Mesodermal cell (in vitro differentiated cells): ENCODE results near the gene SLC9A9.
"Not testable (repeated sequence)": the region's sequence is repeated elsewhere in the genome, so short reads cannot be mapped to it uniquely, and the experiment has no call there.

Experiments used
- H3K27ac ChIP-seq: 2 replicates; pipeline ENCODE4 v1.7.0; 2013; ENCODE audit warnings: mild to moderate bottlenecking, low read depth, low read length, moderate library complexity; ENCODE audit not compliant: severe bottlenecking
- H3K36me3 ChIP-seq: 2 replicates; pipeline ENCODE4 v1.7.1; 2013; ENCODE audit warnings: mild to moderate bottlenecking, low read length, moderate library complexity; ENCODE audit not compliant: control insufficient read depth, insufficient read depth
- H3K4me1 ChIP-seq: one replicate; pipeline ENCODE4 v1.7.1; 2013; ENCODE audit warnings: mild to moderate bottlenecking, low read length; ENCODE audit not compliant: insufficient read depth, control insufficient read depth, poor library complexity, severe bottlenecking
- H3K4me3 ChIP-seq: 2 replicates; pipeline ENCODE4 v1.7.0; 2013; ENCODE audit warnings: low read length, control low read depth, mild to moderate bottlenecking; ENCODE audit not compliant: insufficient read depth, poor library complexity, severe bottlenecking; ENCODE audit errors: extremely low read depth
- H3K9me3 ChIP-seq: 2 replicates; pipeline ENCODE4 v1.7.1; 2013; ENCODE audit warnings: mild to moderate bottlenecking, low read length, moderate library complexity; ENCODE audit not compliant: control insufficient read depth
- WGBS, 2 experiments: methylation state at CpG; one replicate each; pipeline ENCODE4 v1.1.5; 2013; ENCODE audit warnings: missing lambda C conversion rate in 2 of 2; ENCODE audit not compliant: insufficient coverage in 2 of 2; 5-methylcytosine and 5-hydroxymethylcytosine counted together

The SLC9A9 gene

DNA sequence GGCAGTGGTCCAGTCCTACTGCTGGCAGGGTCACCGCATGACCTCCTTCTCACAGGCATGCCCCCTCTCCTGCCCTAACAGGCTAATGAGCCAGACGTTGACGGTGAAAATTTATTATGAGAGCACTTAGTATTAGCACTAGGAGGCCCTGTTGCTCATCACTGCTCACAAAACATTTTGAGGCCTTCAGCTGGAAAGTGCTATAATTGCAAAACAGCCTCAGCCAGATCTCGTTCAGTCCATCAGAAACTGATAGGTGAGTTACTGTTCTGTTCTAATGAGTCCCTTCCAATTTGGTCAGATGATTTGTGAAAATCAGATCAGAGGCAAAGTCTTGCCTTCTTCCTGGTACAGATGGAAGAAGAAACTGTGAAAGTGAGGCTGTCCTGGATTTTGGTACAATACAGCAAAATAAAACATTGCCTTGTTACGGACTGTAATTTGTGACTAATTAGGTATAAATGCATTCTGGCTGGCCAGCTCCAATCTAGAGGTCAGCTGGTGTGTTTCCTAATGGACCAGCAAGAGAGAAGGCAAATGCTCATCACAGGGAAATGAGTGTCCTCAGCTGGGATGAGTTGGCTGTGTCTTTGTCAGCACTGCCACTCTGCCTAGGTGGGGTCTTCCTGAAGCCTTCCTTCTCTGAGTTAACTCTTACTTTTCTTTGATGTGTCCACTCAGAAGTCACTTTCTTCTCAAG lies 411.9 kb downstream of the SLC9A9 start:
- WGBS, 2 experiments: 81 to 90% methylated on average over 3 to 4 of the region's 5 CpGs
- Histone ChIP-seq H3K36me3 (no peaks in the 10 kb centered on the region), H3K27ac (no peak overlapping the region), H3K4me3 (no peak overlapping the region), H3K9me3 (no peaks in the 10 kb centered on the region), H3K4me1 (no peaks in the 10 kb centered on the region)

DNA sequence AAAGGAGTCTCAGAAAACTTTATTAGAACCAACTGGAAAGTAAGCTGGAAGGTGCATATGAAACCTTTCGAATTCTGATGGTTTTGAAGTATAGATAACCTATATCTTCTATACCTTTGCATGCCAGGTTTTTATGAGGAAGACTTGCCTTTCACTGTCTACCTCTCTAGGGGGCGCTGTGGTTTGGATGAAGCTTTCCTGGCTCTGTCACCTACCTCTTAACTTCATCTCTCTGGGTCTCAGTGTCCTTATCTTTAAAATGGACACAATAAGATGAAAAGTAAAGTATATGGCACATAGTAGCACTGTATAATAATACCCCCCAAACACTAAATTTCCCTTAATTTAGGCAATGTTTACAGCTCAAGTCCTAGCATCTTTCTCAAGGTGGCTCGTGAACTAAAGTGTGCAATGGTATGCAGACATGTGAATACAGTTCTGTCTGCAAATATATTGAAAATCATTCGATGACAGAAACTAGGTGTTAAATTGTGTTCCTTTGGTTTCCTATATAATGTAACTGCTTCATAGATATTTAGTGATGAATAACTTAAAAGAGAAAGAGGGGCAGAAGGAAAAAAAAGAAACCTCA lies 414.4 kb downstream of the SLC9A9 start:
- Histone ChIP-seq H3K27ac (no peak overlapping the region), H3K4me3 (no peak overlapping the region)
- no CpG with 5 or more reads among the region's 4 CpGs for WGBS, 2 experiments

DNA sequence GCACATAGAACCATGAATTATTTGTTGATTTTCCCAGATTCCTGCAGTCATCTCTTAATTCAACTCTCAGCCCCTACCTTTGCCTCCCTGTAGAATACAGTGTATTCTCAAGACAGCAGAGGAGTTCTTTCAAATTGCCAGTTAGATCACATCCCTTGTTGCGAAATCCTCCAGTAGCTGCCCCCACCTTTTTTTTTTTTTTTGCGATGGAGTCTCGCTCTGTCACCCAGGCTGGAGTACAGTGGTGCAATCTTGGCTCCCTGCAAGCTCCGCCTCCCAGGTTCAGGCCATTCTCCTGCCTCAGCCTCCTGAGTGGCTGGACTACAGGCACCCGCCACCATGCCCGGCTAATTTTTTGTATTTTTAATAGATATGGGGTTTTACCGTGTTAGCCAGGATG lies 417.0 kb downstream of the SLC9A9 start:
- H3K4me1 ChIP-seq: peaks cover 11% of the 10 kb centered on the region
- H3K36me3 ChIP-seq, H3K27ac ChIP-seq, H3K9me3 ChIP-seq, H3K4me3 ChIP-seq: not testable (repeated sequence)
- 87 to 93% methylated on average over 4 to 6 of the region's 7 CpGs for WGBS, 2 experiments

More for the DNA sequence above, 414.4 kb downstream of the SLC9A9 start:
- no peaks in the 10 kb centered on the region for H3K9me3 ChIP-seq
- H3K36me3 ChIP-seq: no peaks in the 10 kb centered on the region
- peaks cover 7% of the 10 kb centered on the region for H3K4me1 ChIP-seq

DNA sequence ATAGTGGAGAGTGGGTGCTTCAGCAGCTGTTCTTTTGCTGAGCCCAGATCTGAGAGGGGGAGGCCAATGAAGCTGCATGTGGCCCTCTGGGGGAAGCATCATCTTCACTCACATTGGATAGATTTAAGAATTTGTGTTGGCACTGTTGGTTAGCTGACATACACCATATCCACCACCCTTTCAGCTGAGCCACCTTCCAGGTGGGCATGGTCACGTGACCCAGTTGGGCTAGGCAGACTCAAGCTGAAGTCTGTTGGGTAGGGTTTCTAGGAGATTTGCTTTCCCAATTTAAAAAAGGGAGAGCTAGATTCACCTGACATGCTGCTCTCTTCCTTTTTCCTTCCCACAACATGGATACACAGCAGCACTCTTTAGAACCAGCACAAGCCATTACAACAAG lies 417.7 kb downstream of the SLC9A9 start:
- H3K4me1 ChIP-seq: peaks cover 11% of the 10 kb centered on the region
- WGBS, 2 experiments: no CpG with 5 or more reads among the region's 1 CpG

DNA sequence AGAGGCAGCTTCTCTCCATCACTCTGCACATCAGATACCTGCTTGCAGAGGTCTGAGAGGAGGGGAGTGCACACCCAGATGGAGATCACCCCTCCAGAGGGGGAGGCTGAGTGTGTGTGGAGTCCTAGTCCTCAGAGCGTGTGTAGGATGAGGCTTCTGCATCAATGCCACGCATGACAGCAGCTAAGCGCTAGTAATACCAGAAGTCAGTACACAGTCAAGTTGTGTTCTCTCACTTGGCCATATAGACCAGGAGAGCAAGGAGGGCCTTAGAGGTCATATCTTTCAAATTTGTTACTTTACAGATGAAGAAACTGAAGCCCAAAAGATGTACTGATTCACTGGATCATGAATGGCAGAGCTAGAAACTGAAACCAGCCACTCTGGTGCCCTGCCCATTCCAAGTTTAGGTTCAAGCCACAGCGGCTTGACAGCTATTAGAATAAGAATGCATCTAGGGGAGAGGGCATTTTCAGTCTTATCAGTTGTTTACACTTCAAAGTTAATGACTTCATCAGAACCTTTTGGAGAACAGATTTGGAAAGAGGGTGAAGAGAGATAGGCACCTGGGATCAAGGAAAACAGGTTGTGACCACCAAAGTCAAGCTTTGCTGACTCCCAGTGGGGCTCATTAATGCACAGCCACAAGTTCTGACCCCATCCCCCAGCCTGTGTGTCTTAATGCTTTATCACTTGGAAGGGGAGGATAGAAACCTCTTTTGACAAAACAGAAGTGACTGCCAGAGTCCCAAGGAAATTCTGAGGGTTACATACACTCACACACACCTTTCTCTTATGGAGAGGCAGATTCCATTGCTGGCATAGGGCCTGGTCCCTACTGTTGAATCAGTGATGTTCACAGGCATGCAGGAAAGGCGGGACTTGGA lies 418.4 kb downstream of the SLC9A9 start:
- Histone ChIP-seq H3K36me3 (no peaks in the 10 kb centered on the region), H3K4me3 (no peak overlapping the region), H3K27ac (no peak overlapping the region), H3K9me3 (no peaks in the 10 kb centered on the region), H3K4me1 (peaks cover 11% of the 10 kb centered on the region)
- WGBS, 2 experiments: 93 to 97% methylated on average over 3 to 4 of the region's 5 CpGs

More for the DNA sequence above, 417.7 kb downstream of the SLC9A9 start:
- Histone ChIP-seq H3K36me3 (no peaks in the 10 kb centered on the region), H3K4me3 (no peak overlapping the region), H3K27ac (no peak overlapping the region), H3K9me3 (no peaks in the 10 kb centered on the region)

DNA sequence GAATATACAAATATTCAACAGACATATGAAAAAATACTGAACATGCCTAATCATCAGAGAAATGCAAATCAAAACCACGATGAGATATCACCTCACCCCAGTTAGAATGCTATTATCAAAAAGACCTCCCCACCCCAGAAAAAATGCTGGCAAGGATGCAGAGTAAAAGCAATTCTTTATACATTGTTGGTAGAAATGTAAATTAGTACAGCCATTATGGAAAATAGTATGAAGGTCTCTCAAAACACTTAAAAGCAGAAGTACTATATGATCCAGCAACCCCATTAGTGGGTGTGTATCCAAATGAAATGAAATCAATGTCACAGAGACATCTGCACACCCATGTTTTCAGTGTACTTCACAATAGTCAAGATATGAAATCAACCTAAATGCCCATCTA lies 420.0 kb downstream of the SLC9A9 start:
- H3K36me3 ChIP-seq: no peaks in the 10 kb centered on the region
- no CpG with 5 or more reads among the region's 1 CpG for WGBS, 2 experiments
- H3K4me1 ChIP-seq: peaks cover 11% of the 10 kb centered on the region
- no peak overlapping the region for H3K4me3 ChIP-seq
- no peaks in the 10 kb centered on the region for H3K9me3 ChIP-seq
- H3K27ac ChIP-seq: no peak overlapping the region

DNA sequence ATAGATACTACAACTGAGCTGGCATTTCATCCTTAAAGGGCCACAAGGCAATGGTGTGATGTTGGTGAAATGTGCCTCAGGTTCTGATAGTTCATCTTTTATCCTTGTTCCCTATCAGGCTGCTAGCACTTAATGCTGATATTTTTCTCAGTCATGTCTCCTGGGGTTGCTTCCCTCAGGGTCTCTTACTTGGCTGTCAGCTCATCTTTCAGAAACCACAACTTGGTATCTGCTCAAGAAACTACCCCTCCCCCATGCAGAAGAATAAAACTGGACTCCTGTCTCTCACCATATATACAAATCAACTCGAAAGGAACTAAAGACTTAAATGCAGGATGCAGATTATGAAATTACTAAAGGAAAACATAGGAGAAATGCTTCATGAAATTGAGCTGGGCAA lies 420.6 kb downstream of the SLC9A9 start:
- no peaks in the 10 kb centered on the region for H3K9me3 ChIP-seq
- no CpG with 5 or more reads among the region's 1 CpG for WGBS, 2 experiments
- no peak overlapping the region for H3K27ac ChIP-seq
- no peak overlapping the region for H3K4me3 ChIP-seq
- H3K4me1 ChIP-seq: peaks cover 11% of the 10 kb centered on the region
- no peaks in the 10 kb centered on the region for H3K36me3 ChIP-seq

DNA sequence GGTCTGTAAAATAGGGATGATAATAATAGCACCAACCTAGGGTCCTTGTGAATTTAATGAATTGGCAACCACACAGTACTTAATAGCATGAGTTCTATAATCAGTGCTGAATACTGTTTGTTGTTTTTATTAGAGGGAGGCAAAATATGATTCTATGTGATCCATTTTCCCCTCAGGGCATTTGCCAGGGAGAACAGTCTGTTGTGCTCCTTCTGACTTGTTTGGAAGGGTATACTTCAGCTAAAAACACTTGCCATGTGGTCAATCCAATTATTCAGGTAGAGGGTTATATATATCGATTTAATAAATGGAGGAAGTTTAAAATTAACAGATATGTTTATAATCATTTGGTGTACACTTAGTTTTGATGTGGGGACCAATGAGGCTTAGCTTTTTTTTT lies 423.4 kb downstream of the SLC9A9 start:
- Histone ChIP-seq H3K27ac (no peak overlapping the region), H3K4me3 (no peak overlapping the region), H3K9me3 (no peaks in the 10 kb centered on the region), H3K36me3 (no peaks in the 10 kb centered on the region), H3K4me1 (peaks cover 10% of the 10 kb centered on the region)
- no CpG with 5 or more reads among the region's 1 CpG for WGBS, 2 experiments

DNA sequence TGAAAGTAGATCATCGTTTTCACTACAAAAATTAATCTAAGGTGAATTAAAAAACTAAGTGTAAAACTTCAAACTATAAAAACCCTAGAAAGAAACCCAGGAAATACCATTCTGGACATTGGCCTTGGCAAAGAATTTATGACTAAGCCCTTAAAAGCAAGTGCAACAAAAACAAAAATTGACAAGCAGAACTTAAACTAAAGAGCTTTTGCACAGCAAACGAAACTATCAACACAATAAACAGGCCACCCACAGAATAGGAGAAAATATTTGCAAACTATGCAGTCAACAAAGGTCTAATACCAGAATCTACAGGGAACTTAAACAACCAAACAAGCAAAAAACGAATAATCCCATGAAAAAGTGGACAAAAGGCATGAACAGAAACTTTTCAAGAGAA lies 426.7 kb downstream of the SLC9A9 start:
- H3K4me1 ChIP-seq: peaks cover 5% of the 10 kb centered on the region
- no peaks in the 10 kb centered on the region for H3K9me3 ChIP-seq
- H3K27ac ChIP-seq: no peak overlapping the region
- 80% methylated on average over 1 of the region's 3 CpGs; no CpG with 5 or more reads in 1 of the 2 experiments for WGBS, 2 experiments
- no peak overlapping the region for H3K4me3 ChIP-seq
- H3K36me3 ChIP-seq: no peaks in the 10 kb centered on the region

DNA sequence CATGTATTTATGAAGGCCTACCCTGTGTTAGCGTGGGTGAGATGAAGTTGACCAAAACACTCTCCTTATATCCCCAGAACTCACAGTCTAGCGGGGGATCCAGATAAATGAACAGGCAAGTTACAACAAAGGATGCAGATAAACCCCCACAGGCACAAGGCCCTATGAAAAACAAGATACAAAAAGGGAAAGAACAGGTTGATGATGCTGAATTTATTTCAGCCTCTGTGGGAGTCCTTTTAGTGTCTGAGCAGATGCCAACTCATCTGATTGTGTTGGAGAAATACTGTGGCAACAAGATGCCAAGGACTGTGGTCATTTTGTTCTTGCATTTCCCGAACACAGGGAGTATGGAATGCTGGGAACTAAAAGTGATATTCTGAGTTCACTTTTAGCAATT lies 428.7 kb downstream of the SLC9A9 start:
- Histone ChIP-seq H3K4me3 (no peak overlapping the region), H3K4me1 (peaks cover 5% of the 10 kb centered on the region), H3K36me3 (no peaks in the 10 kb centered on the region), H3K9me3 (no peaks in the 10 kb centered on the region), H3K27ac (no peak overlapping the region)
- 88 to 100% methylated on average over 1 of the region's 3 CpGs for WGBS, 2 experiments
